Measurements from ENCODE around the gene KIAA0513. TPM values are rescaled to one million over a fixed set of nuclear protein-coding genes. Genes with fewer than 3 reads are reported as not detected.
A peak's percentile ranks its signal among the peaks of the same experiment; 100 is the strongest.

KIAA0513 gene
- total RNA-seq, 1 donor from 2014 or later: 56.1 TPM

GRCh38 chr16:85046931-85047866 is 19.6 kb downstream of the KIAA0513 start:
- H3K4me3 Mint-ChIP-seq (ENCODE audit: unreplicated experiment): no peak overlapping the region
- TF ChIP-seq CTCF (IDR thresholded peaks at IDR 0.05; ENCODE audit: partially characterized antibody, unreplicated experiment): no peak

GRCh38 chr16:85047867-85048455 is 20.4 kb downstream of the KIAA0513 start:
- Mint-ChIP-seq H3K27ac (ENCODE audit: unreplicated experiment) (no peak overlapping the region), H3K4me3 (ENCODE audit: unreplicated experiment) (no peak overlapping the region), H3K9me3 (ENCODE audit: unreplicated experiment) (peaks cover 4% of the 10 kb centered on the region), H3K27me3 (ENCODE audit: unreplicated experiment) (peaks cover 4% of the 10 kb centered on the region), H3K36me3 (ENCODE audit: unreplicated experiment) (no peaks in the 10 kb centered on the region), H3K4me1 (ENCODE audit: low read depth, unreplicated experiment) (peaks cover 7% of the 10 kb centered on the region)
- TF ChIP-seq CTCF (IDR thresholded peaks at IDR 0.05; ENCODE audit: partially characterized antibody, unreplicated experiment): no peak
- DNase-seq: no peak

More at GRCh38 chr16:85046931-85047866, 19.6 kb downstream of the KIAA0513 start:
- Mint-ChIP-seq H3K27ac (ENCODE audit: unreplicated experiment) (no peak overlapping the region), H3K27me3 (ENCODE audit: unreplicated experiment) (peaks cover 4% of the 10 kb centered on the region), H3K4me1 (ENCODE audit: low read depth, unreplicated experiment) (peaks cover 12% of the 10 kb centered on the region), H3K36me3 (ENCODE audit: unreplicated experiment) (no peaks in the 10 kb centered on the region), H3K9me3 (ENCODE audit: unreplicated experiment) (peaks cover 4% of the 10 kb centered on the region)
- DNase-seq: no peak

GRCh38 chr16:85048921-85049562 is 21.4 kb downstream of the KIAA0513 start:
- no peak for DNase-seq
- Mint-ChIP-seq H3K27ac (ENCODE audit: unreplicated experiment) (no peak overlapping the region), H3K4me1 (ENCODE audit: low read depth, unreplicated experiment) (peaks cover 7% of the 10 kb centered on the region), H3K36me3 (ENCODE audit: unreplicated experiment) (no peaks in the 10 kb centered on the region), H3K9me3 (ENCODE audit: unreplicated experiment) (peaks cover 4% of the 10 kb centered on the region), H3K27me3 (ENCODE audit: unreplicated experiment) (peaks cover 4% of the 10 kb centered on the region), H3K4me3 (ENCODE audit: unreplicated experiment) (no peak overlapping the region)
- no peak for TF ChIP-seq CTCF (IDR thresholded peaks at IDR 0.05; ENCODE audit: partially characterized antibody, unreplicated experiment)

- H3K27me3 Mint-ChIP-seq (ENCODE audit: unreplicated experiment): peaks cover 4% of the 10 kb centered on the region
- H3K4me3 Mint-ChIP-seq (ENCODE audit: unreplicated experiment): peak overlapping the region; percentile 52
- peaks cover 7% of the 10 kb centered on the region for H3K4me1 Mint-ChIP-seq (ENCODE audit: low read depth, unreplicated experiment)
- H3K27ac Mint-ChIP-seq (ENCODE audit: unreplicated experiment): no peak overlapping the region
- peaks cover 4% of the 10 kb centered on the region for H3K9me3 Mint-ChIP-seq (ENCODE audit: unreplicated experiment)
- no peak for DNase-seq
- no peaks in the 10 kb centered on the region for H3K36me3 Mint-ChIP-seq (ENCODE audit: unreplicated experiment)
- TF ChIP-seq CTCF (IDR thresholded peaks at IDR 0.05; ENCODE audit: partially characterized antibody, unreplicated experiment): no peak
These were observed 22.2 kb downstream of the KIAA0513 start for GRCh38 chr16:85049706-85050305.
